Islet of Langerhans (tissue), 1 donor: ENCODE measurements around the gene ANXA2R.
"Not testable (repeated sequence)": the region's sequence is repeated elsewhere in the genome, so short reads cannot be mapped to it uniquely, and the experiment has no call there.

Experiments
- FAIRE-seq: peaks from one replicate; lab custom pipeline; 2011; peaks lifted over from hg19 to GRCh38; lab: Jason Lieb, UNC

The ANXA2R gene

DNA sequence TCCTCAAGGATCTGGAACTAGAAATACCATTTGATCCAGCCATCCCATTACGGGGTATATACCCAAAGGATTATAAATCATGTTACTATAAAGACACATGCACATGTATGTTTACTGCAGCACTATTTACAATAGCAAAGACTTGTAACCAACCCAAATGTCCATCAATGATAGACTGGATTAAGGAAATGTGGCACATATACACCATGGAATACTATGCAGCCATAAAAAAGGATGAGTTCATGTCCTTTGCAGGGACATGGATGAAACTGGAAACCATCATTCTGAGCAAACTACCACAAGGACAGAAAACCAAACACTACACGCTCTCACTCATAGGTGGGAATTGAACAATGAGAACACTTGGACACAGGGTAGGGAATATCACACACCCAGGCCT lies 19.9 kb upstream of the ANXA2R start:
- not testable (repeated sequence) for FAIRE-seq

DNA sequence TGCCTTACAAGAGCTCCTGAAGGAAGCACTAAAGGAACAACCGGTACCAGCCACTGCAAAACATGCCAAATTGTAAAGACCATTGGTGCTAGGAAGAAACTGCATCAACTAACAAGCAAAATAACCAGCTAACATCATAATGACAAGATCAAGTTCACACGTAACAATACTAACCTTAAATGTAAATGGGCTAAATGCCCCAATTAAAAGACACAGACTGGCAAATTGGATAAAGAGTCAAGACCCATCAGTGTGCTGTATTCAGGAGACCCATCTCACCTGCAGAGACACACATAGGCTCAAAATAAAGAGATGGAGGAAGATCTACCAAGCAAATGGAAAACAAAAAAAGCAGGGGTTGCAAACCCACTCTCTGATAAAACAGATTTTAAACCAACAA lies 15.0 kb upstream of the ANXA2R start:
- not testable (repeated sequence) for FAIRE-seq

DNA sequence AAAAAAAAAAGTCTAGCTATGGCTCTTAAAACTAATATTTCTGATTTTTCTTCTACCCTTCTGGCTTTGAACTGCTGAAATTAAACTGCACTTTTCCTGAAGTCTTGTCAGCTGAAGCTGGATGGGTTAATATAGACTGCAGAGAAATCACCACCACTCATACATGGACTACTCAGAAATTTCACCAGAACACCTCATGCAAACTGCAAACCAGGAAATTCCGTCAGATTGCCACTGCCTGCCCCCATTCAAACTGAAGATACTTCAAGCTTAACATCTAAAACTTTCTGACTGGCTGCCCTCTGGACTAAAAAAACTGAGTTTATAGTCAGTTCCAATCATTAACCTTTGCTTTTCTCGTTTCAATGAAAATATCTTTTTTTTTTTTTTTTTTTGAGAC lies 11.6 kb upstream of the ANXA2R start:
- FAIRE-seq, result no peak

DNA sequence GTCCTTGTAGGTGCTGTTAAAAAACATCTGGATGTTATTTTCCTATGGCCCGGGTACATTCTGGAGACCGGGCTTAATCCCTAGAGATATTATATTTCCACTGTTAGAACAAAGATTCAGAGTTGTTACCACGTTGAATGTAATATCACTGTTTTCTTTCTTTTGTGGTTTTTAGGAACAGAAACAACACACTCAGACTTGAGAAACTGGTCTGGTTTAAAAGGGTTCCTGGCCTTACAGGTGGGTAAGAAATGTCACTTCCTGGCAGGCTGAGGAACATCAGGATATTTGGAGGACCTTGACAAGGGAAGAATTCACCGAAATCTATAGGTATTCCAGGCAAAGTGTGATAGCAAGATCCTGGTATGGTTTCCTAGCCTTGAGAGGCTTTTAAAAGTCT lies 10.3 kb upstream of the ANXA2R start:
- no peak for FAIRE-seq

DNA sequence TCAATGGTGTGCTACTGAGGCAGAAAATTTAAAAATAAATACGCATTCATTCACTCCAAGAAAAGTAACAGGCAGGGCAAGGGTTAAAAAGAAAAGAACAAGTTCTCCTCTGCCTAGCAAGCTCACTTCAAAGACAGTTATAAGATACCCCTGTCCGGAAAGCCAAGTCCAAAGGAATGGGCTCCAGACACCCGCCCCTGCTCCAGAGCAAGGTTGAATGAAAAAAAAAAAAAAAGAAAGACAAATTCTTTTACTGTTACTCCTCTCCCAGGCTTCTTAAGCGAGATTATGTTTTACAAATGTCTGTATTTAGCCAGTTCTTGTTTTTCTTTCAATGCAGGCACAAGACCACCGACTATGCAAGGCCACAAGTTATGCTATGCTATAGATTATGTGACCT lies 9.1 kb upstream of the ANXA2R start:
- no peak for FAIRE-seq

DNA sequence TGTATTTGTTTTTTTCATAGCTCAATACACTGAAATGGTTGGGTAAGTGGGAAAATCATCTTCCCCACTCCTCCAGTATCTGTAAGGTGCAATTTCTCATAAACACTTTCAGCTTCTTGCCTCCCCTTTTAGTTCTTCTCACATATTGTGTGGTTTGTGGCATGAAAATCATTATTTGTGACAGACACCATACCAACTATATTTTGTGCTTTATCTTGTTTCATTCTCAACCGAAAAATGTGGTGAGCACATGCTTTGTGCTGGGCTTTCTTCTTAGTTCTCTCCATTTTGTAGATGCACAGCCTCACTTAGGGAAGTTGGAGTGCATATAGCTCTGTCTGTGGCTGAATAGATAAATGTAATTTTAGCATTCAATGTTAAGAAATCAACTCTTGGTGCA lies 6.4 kb upstream of the ANXA2R start:
- no peak for FAIRE-seq

DNA sequence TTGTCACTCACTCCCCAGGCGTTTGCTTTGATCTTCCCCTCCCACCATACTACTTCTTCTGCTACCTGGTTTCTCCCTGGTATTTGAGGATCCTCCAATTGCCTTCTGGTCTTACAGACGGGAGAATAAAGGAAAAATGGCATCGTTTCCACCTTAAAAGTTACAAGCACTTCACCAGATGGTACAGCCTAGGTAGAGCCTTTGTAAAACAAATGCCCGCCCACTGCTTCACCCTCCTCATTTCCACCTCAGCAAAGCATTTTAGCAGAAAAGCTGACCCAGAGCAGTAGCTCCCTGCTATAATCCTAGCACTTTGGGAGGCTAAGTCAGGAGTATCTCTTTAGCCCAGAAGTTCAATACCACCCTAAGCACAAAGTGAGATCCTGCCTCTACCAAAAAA lies 5.1 kb upstream of the ANXA2R start:
- no peak for FAIRE-seq

DNA sequence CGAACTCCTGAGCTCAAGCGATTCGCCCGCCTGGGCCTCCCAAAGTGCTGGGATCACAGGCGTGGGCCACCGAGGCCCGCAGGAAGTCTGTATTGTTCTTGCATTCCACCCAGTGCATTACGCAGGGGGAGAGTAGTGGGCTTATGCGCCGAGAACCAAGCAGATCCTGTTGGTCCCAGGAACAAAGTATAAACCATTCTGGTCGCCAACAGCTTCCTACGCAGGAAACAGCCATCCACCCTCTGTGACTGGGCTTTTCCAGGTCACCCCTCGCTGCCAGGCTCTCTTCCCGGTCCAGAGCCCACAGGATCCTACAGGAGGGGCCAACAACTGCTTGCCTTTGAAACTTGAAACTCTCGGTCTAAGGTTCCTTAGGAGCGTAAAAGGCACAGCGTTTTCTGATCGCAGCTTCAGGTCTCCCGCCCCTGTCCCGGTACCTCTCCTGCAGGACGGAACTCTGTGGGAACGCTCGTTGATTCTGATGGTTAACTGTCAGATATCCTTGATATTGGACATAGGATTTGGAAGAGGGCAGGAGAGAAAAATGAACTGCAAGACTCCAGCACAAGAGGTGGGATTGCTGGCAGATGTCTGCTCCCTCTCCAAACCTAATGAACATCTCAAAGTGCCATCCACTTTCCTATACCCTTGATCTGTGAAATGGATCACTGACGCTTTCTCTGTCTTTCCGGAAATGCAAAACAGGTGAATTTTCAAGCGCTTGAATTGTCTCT lies 4.2 kb upstream of the ANXA2R start:
- FAIRE-seq, result no peak

DNA sequence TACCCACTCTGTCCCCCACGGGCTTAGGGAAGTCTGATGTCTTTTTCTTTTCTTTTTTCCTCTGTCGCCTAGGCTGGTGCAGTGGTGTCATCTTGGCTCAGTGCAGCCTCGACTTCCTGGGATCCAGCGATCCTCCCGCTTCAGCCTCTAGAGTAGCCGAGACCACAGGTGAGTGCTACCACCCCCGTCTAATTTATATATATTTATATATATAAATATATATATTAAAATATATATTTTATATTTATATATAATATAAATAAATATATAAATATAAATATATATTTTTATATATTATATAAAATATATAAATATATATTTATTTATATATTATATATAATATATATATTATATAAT lies 3.3 kb upstream of the ANXA2R start:
- FAIRE-seq, result no peak

DNA sequence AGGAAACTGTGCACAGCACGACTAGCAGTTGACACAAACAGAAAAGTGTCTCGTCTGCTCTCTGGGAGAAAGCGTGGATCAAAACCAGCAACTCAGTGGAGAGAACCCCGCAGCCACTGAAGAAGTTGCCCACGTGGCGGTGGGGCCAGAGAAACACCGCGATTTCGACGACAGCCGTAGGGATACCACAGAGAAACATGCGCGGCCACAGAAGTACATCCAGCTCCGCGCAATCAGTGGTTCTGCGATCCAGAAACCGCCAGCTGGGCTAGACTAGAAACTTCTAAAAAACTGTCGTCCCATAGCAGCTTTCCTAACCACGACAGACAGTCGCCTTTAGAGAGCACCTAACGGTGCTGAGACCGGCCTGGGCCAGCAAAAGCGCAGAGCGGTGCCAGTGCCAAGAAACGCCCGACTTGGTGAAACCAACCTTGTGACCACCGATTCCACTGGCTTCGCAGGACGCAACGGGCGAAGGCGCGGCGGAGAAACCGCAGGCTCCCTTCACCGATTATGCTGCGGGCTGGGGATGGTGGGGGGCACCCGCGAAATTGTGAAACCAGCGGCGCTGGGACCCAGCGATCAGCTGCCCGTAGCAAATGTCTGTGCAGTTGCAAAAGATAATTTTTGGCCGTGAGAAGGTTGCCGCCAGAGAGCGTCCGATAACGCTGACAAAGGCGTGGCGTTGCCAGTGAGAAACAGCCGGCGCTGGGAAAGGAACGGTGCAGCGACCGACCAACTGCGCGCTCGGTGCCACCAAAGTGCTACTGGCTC lies 2.7 kb upstream of the ANXA2R start:
- FAIRE-seq, result no peak

DNA sequence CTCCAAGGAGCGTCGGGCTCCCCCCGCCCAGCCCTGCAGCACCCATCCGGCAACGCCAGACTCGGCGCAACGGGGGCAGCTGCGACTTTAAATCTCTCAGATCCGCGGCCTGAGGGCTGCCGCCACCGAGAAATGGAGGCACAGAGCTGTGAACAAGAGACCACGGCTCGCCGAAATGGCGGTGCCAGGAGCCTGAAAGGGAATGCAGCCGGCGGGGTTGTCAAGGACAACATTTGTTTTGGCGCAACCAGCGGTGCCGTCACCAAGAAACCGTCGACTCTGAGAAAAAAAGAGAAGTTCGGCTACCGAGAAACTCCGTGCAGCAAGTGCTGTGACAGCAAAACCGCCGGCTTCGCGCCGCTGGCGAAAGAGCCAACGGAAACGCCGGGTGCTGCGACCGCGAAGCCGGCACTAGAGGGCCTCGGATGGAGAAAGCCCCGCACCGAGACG lies 2.1 kb upstream of the ANXA2R start:
- no peak for FAIRE-seq

DNA sequence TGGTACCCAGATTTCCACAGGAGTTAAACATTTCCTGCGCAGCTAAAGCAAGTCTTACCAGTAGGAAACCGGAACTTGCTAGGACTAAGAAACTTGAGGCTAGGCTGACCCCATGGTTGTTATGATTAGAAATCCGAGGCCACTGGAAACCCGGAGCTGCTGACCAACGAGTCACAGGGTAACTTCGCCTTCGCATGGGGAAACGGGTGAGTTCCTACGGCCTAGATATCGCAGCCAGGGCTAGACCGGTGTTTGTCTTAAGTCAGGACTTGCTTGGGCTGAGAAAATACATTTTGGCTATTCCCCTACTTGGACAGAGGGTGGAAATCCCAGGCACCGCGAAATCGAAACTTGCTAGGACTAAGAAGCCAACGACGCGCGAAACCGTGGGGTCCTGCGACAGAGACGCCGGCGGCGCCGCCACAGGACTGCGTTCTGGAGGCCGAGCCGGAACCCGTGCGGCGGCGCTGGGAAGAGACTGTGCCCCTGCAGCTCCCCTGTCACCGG lies 1.6 kb upstream of the ANXA2R start:
- FAIRE-seq, result no peak

DNA sequence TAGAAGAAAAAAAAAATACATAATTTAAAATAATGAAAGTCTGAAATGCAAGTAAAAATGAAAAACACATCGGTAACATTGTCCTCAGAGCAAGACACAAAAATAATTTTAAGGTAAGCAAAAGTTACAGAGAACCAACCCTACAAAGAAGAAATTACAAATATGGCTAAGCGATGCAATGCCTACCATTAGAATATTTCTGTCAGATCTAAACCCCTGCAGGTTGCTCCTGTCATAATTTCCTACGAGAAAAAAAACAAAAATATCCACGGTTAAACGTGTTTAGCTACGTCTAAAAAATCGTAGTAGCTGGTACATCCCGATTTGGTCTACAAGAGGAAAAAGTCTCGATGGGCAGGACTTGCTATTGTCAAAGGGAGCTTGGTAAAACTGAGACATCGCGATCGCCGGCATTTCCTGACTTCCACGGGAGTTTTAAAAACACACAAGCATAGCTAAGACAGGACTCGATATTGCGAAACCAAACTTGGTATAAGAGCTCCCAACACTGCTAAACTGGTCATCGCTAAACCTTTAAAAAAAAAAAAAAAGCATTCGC lies 1.1 kb upstream of the ANXA2R start:
- no peak for FAIRE-seq

DNA sequence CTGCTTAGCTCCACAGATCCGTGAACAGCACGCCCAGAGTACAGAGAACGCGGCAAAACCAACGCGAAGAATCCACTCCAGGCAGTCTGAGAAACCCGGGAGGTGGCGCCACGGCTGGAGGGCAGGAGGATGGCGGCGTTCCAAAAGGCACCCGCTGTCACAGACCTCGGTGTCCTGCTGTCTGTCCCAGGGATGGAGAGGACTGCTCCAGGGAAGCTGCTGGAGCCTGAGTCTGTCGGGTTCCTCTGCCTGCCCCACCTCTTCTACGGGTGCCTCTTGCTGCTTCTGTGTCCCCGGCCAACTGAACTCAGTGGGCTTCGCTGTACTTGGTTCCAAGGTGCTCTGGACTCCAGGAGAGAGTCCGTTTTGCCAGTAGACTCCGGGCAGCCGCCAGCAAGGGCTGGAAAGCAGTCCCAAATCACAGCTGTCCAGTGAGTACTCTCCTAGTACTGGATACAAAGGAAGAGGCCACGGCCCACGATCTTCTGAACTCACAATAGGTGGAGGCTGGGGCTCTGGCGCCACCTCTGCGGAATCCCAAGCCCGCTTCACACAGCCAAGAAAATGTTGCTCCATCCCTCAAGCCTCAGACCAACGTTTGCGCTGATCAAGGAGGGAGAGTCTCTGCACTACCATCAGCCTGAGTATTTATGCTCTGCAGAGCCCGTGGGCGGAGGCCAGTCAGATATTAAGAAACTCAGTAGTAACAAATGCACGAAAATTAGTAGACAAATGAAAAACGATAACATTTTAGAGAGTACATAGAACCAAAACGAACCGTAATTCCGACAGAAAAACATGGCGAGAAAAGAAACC lies 440 bp downstream of the ANXA2R start:
- FAIRE-seq, result no peak

DNA sequence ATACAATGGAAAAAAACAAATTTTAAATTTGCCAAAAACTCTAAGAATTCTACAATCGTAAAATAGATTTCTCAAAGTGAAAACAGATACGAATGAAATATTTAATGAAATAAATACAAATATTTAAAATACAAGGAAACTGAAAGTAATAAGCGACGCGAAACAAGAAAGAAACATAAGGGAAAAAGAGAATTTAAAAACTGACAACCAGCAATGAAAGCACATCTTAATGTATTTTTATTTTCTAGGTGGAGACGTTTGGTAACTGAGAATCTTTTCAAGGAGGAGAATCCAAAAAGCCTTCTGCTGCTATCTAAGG lies 1.0 kb downstream of the ANXA2R start:
- no peak for FAIRE-seq

DNA sequence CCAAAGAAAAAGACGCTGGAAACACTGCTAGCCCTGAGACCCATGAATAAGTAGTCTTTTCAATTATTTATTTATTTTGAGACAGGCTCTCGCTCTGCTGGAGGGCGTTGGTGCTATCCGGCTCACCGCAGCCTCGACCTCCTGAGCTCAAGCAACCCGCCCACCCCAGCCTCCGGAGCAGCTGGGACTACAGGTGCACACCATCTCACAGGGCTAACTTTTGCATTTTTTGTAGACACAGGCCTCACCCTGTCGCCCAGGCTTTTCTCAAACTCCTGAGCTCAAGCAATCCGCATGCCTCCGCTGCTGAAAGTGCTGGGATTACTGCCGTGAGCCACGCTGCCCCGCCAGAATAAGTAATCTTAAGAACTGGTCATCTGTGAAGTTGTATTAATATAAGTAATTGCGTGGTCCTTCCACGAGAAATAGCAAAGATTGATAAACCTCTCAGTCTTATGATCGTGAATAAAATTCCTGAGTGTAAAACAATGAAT lies 1.6 kb downstream of the ANXA2R start:
- no peak for FAIRE-seq

DNA sequence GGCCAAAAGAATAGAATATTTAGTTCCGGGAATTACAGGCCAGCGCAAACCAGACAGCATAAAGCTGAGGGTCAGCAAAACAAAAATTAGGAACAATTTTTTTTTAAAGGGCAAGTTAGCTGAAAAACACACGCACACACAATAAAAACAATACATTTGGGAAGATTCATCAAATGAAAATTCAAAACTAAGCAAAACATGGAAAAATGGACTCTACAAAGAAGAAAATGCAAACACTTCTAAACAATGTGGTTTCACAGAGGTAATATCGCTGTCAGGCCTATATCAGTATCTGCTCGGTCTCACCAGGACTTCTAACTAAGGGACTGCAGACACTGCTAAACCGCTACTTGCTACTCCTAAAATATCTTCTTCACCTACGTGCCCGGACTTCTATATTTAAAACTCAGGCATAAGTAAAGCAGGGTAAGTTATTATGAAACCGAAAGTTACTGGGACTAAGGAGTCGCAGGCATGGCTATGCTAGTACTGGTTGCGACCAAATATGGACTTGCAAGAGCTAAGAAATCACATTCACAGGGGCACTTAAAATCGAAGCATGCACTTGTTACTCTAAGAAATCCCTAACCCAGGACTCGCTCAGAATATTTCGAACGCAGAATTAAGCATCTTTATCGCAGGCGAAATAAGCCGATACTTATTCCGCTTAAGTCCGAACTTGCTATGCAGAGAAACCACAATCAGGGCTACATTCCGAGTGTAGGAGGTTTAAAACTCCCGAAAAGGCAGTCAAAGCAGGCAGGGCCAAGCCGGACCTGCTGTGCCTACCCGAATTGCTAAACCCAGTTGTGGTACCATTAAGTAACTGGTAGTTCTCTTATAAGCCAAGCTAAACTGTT lies 2.3 kb downstream of the ANXA2R start:
- FAIRE-seq, result no peak

DNA sequence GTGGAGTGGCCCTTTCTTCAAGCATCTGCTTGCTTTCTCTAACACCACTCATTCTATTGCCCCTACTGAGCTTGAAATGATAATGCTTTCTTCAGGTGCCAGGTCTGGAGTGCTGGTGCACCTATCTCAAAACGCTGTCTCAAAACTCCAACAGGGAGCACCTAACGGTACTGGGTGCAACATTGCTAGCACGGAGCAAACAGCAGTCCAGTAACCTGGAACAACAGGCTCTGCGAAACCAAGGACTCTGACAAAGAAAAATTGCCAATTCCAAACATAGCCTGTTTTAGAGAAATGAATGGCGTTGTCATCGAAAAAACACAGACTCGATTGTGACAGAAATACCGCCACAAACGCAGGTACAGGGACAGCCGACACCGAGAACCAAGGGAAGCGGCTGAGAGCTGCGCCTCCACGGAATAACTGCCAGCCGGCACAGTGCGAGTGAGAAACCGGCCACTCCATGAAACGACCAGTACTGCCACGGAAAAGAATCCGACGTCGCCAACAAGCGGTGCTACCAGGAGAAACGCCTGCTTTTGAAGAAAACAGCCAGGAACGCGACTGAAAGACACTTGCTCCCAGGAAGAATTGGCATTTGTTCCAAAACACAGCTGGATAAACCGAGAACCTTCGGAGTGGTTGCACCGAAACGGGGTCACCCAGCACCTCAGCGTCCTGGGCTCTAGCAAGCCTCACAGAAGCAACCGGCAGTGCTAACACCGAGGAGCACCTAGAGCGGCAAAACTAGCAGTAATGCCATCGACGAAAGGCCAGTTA lies 3.1 kb downstream of the ANXA2R start:
- FAIRE-seq, result no peak

DNA sequence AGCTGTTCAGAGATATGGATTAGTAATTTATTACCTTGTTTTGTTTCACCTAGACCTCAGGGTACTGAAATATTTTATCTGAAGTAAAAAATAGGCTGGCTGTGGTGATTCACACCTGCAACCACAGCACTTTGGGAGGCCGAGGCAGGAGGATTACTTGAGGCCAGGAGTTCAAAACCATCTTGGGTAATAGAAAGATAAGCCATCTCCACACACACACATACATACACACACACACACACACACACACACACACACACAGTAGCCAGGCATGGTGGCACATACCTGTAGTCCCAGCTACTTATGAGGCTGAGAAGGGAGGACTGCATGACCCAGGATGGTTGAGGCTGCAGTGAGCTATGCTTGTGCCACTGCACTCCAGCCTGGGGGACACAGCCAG lies 3.7 kb downstream of the ANXA2R start:
- no peak for FAIRE-seq

DNA sequence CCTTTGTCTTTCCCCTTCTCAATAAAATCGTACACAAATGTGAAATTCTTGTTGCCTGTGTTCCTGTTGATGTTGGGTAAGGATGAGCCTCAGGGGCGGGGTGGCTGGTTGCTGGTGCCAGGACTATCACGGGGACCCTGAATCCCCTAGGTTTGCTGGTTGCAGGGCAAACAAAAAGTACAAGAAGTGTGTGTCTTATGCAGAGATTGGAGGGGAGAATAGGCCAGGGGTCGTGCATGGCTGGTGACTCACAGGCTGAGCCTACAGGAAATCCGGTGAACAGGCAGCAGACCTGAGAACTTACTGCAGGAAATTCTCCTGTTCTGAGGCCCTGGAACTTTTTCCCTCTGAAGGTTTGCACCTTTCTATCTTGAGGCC lies 5.5 kb downstream of the ANXA2R start:
- FAIRE-seq, result no peak
